GM21723 (cell line): ENCODE measurements around the gene MDGA2.
A peak's percentile ranks its signal among the peaks of the same experiment; 100 is the strongest.
"Not testable (repeated sequence)": the region's sequence is repeated elsewhere in the genome, so short reads cannot be mapped to it uniquely, and the experiment has no call there.

Experiments
- ATAC-seq: cut with Tn5 transposase; IDR thresholded peaks from one replicate; pipeline ENCODE4 v1.9.1; 2021; ENCODE audit warnings: mild to moderate bottlenecking, moderate library complexity; ENCODE audit not compliant: unreplicated experiment

MDGA2 gene

DNA sequence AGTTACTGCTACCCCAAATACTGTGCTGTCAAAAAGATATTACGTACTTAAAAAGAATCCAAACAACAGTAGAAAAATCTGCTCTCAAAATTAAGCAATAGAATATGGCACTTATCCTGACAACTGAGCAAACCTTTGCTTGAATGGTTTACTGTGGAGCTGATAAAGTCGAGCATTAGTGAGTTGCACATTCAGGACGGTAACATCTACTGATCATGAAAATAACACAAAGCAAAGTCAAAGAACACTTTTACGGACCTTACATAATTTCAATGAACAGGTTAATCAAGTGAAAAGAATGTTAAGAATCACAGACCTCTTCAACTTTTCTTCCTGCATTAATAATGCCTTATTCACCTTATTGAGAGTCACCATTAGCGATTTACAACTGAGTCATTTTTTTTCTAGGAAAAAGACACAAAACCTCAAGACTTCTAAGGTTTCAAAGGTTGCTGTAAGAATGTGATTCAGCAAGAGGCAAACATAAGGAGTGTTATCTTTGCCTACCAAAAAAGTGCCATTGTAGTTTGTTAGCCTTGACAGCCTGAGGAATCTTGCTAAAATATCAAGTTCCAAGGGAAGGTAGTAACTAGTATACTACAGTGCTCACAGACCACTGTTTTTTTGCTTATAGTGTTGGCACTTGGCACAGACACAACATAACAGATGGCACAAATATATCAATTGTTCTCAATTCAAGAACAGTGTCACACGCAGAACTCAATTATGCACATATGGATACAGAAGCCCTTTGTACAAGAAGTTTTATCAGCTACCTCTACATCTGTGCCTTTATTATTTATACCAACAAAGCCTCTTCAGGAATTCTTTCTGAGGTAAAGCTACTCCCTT, 689.6 kb downstream of the MDGA2 start:
- ATAC-seq, result no peak

DNA sequence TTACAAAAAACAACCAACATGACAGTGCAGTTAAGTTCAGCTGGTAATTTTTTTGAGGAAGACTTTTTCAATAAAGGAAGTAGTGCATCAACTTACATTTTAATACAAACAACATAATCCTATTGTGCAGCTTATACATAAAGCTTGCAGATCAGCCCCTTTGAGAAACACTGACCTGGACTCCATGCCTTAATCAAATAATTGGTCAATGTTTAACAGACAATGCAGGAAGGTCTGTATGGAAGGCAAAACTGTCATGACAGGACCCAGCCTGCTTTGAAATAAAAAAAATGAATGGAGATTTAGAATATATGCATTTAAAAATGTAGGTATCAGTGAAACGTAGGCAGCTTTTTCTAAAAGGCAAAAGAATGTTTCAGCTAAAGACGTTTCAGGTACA, 702.1 kb downstream of the MDGA2 start:
- no peak for ATAC-seq

DNA sequence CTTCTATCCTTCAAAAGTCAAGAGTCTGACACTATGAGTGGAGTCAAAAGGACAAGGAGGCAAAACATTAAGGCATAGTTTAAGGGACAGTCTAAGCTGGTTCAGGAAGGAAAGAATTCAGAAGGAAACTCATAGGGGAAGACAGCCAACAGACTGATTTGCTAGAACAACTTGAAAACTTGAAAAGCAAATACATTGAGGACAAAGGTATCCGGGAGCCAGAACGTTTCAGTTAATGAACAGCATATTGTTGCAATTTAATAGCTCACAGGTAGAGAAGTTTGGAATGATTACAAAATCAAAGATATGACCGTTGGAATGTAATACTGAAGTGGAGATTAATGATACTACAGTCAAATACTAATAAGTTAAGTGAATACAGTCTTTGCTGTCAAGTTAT, 711.0 kb downstream of the MDGA2 start:
- ATAC-seq, result no peak

DNA sequence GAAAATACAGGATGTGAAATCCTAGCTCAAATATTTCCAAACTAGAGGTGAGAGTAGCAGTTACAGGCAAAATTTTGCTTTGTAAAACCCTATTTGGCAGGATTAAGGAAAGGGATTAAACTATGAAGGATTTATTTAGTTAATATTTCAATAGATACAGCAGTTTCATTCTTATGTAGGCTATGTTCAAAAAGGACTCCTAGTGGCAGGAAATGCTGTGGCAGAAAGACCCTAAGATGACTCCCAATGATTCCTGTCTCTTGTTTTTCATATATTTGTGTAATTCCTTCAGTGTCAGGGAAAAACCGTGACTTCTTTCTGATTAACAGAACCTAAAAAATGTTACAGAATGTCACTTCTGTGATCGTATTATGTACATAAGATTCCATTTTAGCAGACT, 724.3 kb downstream of the MDGA2 start:
- no peak for ATAC-seq

DNA sequence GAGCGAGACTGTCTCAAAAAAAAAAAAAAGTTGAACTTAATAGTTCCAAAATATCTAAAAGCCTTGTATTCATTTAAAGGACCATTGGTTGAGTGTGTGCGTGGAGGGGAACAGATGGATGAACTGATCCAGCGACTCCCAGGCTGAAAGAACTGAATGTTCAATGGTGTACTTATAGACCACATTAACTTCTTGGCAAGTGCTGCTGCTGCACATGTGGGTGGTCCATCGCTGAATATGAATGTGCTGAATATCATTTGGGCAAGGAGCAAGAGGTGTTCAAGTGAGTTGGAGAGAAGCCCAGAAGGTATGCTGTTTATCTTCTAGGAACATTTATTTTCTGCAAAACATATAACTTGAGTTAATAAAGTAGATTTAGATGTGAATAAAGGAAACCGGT, 734.8 kb downstream of the MDGA2 start:
- no peak for ATAC-seq

DNA sequence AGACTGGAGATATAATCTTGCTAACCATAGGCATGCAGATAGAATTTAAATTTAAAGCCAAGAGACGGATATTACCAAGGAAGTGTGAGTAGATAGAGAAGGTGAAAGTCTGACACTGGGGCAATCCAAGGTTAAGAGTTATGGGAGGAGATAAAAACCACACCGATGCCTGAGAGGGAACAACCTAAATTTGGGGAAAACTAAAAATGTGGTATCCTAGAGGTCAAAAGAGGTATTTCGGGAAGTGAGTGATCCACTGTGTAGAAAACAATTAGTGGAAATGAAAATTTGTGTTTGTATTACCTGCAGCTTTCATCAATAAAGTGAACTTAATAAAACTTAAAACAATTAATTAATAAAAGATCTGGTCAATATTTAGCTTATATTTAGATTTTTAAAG, 754.9 kb downstream of the MDGA2 start:
- no peak for ATAC-seq

DNA sequence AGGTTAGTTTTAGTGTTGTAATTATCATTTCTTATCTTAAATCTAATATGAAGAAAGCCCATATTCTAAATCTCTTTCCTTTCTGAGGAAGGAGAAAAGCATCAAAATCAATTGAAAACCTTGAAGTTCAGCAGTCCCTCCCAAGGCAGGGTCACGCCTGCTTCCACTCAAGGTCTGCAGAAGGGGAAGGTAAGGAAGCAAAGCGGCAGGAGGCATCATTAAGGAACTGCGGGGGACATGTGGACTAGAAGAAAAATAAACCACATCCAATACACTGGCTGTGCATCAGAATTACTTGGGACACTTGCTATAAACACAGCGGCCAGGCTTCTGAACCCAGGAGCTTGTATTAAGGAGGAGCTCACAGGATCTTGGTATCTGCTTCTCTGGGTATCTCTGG, 759.9 kb downstream of the MDGA2 start:
- ATAC-seq, result not testable (repeated sequence)

DNA sequence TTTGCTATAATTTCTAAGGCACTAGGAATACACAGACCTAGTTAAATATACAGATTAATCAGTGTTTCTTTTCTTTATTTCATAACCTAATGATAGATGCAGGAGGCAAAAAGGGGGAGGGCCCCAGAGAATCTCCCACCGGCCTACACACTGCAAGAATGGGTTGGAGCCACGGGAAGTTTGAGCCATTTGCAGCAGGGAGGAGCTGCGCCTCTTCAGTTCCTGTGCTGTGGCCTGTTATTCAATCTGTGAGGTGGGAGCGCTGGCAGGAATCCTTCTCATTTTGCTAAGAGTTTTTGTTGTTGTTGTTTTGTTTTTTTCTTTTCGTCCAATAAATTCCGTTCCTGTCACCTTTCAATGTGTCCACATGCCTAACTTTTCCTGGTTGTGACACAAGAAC, 772.6 kb downstream of the MDGA2 start:
- ATAC-seq, result no peak

DNA sequence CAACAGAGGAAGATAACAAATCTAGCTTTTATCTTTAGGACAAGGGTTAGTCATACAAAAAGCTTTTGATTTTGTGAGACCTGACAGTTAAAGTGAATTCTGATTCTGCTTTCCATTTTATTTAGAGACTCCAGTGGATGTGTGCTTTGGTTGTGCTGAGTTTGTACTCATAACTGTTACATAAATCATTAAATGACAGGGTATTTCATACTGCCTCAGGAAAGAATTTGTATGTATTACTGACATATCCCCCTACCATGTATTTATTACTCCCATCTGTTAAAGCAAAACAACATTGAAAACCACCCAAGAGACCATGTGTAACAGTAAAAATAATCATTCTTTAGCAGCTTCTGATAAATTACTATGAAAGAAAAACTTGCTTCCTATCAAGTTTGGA, 780.9 kb downstream of the MDGA2 start:
- ATAC-seq, result no peak

DNA sequence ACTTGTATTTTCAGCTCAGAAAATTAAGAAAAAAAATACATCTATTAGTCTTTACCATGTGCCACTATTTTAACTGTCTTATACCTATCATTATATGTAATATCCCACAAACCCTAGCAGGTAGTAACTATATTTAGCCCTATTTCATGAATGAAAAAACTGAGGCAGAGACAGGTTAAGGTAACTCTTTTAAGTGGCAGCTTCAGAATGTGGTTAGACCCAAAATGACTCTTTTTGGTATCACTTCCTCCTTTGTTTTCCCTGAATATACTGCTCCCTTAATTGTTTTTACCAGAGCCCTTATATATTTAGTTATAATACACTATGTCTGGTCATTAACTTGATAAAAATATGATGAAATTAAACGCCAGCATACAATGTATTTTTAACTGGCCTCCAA, 788.3 kb downstream of the MDGA2 start:
- peak; percentile 66 for ATAC-seq

DNA sequence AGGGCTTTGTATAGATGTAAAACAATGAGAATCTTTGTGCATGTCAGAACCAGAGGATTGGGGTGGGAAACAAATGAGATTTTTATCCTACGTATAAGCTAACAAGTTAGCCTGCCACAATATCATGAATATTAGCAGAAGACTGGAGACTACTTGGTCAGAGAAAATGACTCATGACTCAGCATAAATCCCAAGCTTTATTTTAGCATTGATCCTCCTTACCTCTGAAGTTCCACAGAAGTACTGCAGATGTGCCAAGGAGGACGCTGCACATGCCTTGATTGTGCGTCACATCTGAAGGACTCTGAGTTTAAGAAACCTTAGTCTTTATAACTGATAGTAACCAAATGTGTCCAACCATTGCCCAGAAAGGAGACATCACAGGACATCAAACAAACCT, 789.8 kb downstream of the MDGA2 start:
- ATAC-seq, result no peak

DNA sequence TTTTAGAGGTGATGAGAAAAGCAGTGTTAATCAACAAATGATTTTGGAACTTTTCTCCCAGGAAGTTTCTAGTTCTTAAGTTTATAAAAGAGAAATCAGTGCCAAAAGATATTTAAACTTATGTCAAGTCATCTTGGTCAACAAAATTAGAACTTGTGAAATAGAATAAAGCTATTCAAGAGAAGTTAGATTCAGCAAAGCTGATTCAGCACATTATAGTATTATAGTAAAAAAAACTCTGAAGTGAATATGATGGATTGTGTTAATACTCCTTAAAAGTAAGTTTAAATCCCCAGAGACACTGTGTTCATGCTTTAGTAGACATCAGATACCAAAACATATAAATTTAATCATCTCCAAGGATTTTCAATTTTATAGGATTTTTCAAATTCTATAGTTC, 813.7 kb downstream of the MDGA2 start:
- no peak for ATAC-seq

DNA sequence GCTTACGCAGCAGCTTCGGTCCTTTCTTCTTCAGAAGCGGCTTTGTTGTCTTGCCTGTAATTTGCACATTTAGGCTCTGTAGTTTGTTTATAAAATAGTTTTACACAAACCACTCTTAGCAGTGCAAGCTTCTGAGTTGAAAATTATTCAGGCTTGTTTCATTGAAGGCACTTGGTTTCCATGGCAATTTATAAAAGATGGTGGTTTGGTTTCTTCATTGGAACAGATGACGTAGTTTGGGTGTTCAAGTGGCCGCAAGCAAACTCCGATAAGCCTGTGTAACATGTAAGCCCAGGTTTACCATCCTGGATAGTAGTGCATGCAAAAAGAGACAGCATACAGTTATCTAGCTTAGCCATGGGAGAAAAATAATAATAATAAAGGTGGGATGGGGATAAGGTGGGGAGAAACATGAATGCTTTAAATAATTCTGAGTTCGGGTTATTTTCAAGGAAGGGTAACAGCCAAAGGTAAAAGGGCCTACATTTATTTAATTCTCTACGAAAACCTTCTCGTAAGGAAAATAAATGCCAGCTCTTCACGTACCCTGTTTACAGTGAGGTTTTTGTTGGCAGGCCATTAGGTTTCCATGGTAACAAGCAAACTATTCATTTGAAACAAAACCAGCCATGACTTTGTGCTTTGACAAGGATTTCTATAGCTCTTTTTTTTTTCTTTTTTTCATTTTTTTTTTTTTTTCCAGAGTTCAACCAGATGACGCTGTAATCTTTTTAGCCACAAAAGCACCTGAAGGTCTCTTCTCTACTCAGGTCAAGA, 834.3 kb downstream of the MDGA2 start:
- ATAC-seq, result no peak

DNA sequence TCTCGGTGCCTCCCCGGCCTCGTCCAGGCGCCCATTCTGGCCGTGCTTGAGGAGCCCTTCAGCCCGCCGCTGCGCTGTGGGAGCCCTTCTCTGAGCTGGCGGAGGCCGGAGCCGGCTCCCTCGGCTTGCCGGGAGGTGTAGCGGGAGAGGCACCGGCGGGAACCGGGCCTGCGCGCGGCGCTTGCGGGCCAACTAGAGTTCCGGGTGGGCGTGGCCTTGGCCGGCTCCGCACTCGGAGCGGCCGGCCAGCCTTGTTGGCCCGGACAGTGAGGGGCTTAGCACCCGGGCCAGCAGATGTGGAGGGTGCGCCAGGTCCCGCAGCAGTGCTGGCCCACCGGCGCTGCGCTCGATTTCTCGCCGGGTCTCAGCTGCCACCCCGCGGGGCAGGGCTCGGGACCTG, 855.1 kb downstream of the MDGA2 start:
- no peak for ATAC-seq

DNA sequence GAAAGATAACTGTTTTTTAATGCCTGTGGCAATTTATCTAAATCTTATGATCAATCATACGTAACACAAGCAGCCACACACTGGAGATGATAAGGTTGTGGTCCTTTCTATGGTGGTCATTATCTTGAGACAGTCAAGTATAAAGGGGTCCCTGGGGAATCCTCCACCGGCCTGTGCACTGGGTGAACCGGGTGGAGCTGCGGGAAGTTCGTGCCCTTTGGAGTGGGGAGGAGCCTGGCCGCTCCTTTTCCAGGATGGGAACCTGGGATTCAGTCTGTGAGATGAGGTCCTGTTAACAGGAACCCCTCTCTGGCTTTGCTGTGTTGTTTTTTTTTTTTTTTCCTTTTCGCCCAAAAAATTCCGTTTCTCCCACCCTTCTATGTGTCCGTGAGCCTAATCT, 856.3 kb downstream of the MDGA2 start:
- ATAC-seq, result no peak

DNA sequence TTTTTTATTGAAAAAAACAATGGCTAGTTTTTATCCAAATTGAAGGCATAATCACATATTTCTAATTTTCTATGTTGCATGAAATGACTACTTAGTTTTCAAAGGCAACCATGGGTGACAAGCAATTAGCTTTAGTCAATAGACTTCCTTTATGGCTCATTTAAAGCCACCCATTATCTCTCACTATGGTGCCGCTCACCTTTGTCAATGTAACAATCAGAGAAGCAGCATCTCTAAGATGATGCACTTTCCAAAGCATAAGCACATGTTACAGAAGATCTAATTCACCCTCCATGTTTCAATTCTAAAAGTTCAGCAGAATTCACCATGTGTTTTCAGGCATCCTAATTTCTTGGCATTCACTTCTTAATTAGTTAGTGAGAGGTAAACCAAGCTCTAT, 857.3 kb downstream of the MDGA2 start:
- no peak for ATAC-seq

DNA sequence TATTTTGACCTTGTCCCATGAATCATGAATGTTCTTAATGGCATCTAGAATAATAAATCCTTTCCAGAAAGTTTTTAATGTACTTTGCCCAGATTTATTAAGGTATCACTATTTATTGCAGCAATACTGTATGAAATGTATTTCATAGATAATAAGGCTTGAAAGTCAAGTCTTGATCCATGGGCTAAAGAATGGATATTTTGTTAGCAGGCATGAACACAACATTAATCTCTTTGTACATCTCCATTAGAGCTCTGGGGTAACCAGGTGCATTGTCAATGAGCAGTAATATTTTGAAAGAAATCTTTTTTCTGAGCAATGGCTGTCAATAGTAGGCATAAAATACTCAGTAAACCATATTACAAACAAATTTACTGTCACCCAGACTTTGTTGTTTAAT, 882.3 kb downstream of the MDGA2 start:
- no peak for ATAC-seq
